Measurements from ENCODE around the gene B4GALT2.

DNA sequence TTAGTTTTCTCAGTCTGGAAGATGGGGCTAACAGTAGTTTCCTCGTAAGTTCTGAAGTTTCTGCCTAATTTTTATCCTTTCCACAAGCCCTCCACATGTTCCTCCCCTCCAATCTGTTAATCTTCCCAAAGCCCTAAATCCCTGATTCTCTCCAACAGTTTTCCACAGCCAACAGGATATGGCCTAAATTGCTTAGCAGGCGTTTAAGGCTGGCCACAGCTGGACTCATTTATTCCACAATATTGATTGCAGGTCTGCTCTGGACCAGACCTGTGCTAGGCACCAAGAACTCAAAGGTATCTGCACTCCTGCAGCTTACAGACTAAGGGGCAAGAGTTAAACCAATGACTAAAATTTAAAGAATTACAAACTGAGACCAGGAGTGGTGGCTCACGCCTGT lies 48.3 kb downstream of the B4GALT2 start:
- TF ChIP-seq, protein P1, sequence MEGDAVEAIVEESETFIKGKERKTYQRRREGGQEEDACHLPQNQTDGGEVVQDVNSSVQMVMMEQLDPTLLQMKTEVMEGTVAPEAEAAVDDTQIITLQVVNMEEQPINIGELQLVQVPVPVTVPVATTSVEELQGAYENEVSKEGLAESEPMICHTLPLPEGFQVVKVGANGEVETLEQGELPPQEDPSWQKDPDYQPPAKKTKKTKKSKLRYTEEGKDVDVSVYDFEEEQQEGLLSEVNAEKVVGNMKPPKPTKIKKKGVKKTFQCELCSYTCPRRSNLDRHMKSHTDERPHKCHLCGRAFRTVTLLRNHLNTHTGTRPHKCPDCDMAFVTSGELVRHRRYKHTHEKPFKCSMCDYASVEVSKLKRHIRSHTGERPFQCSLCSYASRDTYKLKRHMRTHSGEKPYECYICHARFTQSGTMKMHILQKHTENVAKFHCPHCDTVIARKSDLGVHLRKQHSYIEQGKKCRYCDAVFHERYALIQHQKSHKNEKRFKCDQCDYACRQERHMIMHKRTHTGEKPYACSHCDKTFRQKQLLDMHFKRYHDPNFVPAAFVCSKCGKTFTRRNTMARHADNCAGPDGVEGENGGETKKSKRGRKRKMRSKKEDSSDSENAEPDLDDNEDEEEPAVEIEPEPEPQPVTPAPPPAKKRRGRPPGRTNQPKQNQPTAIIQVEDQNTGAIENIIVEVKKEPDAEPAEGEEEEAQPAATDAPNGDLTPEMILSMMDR (IDR thresholded peaks at IDR 0.05): no peak
- no peak for TF ChIP-seq POLR2A (IDR thresholded peaks at IDR 0.05)

All from adrenal gland (tissue), 5 donors.